Fibroblast of the aortic adventitia (primary cell): Measurements from ENCODE around the gene AMH. TPM values are rescaled to one million over a fixed set of nuclear protein-coding genes. Genes with fewer than 3 reads are reported as not detected.
A peak's percentile ranks its signal among the peaks of the same experiment; 100 is the strongest.
"Not testable (repeated sequence)": the region's sequence is repeated elsewhere in the genome, so short reads cannot be mapped to it uniquely, and the experiment has no call there.

Source experiments
- DNase-seq: peaks from one replicate; pipeline ENCODE4 v3.0.0-alpha.2; 2010; ENCODE audit warnings: low read depth
- H3K4me3 ChIP-seq: 2 replicates; pipeline ENCODE4 v1.5.1; 2011; ENCODE audit warnings: low read depth, mild to moderate bottlenecking, control low read depth, low read length, moderate library complexity
- total RNA-seq: library from RNA; depleted of rRNA; stranded (reverse); fragments of >200 nt; gene quantifications from 2 replicates; pipeline ENCODE4 v1.2.3, GENCODE V29; 2012; ENCODE audit warnings: low replicate concordance
- TF ChIP-seq, protein P1 (sequence below): IDR thresholded peaks from 2 replicates; pipeline ENCODE4 v1.5.1; 2011; ENCODE audit warnings: mild to moderate bottlenecking, low read length, control low read depth, inconsistent platforms; ENCODE audit not compliant: insufficient read depth

The AMH gene
- total RNA-seq, 1 donor, result 0.81 TPM

DNA sequence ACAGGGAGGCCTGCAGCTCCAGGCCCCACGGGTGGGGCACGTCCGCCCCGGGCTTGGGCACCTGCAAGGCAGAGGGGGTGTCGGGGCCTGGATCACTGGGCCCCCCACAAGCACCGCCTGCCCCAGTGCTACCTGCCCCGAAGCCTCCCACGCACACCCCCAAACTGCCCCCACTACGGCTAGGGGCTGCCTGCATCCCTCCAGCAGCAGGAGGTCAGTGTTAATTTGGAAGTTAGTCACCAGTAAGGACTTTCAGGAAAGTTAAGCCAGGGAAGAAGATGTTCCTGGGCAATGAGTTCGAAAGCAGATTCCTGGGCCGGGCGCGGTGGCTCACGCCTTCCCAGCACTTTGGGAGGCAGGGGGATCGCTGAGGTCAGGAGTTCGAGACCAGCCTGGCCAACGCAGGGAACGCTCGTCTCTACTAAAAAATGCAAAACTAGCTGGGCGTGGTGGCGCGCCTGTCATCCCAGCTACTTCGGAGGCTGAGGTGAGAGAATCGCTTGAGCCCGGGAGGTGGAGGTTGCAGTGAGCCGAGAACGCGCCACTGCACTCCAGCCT is 27.4 kb downstream of the AMH start:
- TF ChIP-seq, protein P1, sequence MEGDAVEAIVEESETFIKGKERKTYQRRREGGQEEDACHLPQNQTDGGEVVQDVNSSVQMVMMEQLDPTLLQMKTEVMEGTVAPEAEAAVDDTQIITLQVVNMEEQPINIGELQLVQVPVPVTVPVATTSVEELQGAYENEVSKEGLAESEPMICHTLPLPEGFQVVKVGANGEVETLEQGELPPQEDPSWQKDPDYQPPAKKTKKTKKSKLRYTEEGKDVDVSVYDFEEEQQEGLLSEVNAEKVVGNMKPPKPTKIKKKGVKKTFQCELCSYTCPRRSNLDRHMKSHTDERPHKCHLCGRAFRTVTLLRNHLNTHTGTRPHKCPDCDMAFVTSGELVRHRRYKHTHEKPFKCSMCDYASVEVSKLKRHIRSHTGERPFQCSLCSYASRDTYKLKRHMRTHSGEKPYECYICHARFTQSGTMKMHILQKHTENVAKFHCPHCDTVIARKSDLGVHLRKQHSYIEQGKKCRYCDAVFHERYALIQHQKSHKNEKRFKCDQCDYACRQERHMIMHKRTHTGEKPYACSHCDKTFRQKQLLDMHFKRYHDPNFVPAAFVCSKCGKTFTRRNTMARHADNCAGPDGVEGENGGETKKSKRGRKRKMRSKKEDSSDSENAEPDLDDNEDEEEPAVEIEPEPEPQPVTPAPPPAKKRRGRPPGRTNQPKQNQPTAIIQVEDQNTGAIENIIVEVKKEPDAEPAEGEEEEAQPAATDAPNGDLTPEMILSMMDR, result no peak
- DNase-seq, result no peak
- H3K4me3 ChIP-seq, result no peak overlapping the region

DNA sequence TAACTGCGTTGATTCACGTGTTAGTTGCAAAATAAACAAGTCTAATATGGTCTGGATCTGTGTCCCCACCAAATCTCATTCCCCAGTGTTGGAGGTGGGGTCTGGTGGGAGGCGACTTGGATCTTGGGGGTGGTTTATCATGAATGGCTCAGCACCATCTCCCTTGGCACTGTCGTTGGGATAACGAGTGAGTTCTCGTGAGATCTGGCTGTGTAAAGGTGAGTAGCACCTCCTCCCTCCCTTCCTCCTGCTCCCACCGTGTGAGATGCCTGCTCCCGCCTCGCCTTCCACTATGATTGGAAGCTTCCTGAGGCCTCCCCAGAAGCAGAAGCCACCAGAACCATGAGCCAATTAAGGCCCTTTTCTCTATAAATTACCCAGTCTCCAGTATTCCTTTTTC is 28.0 kb downstream of the AMH start:
- TF ChIP-seq, protein P1, result no peak
- H3K4me3 ChIP-seq, result no peak overlapping the region
- no peak for DNase-seq

DNA sequence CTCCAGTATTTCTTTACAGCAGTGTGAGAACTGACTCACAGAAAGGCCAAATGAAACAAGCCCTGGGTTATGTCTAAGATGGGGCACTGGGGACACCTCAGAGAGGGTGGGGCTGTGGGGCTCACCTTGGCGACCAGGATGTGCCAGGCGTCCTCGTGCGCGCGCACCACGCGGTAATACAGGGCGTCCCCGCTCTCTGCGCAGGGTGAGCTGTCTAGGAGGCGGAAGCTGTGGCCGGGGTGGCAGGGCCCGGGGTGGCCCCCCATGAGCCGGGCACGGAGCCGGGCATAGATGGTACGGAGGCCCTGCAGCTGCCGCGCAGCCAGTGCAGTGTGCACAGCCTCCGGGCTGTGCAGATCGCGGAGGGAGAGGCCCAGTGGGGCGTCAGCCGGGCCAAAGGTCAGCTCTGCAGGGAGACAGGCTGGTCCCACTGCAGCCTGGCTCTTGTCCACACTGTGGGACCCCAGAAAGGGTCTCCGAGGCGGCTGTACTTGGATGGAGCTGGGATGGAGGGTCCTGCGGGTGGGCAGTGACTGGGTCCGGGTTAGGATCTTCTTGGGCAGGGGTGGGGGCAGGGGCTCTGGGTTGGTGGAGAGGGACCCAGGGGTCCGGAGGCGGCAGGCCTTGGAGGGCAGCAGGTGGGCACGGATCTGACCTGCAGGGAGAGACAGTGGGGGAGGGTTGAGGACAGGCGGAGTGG is 29.5 kb downstream of the AMH start:
- no peak overlapping the region for H3K4me3 ChIP-seq
- TF ChIP-seq, protein P1, result no peak
- no peak for DNase-seq

DNA sequence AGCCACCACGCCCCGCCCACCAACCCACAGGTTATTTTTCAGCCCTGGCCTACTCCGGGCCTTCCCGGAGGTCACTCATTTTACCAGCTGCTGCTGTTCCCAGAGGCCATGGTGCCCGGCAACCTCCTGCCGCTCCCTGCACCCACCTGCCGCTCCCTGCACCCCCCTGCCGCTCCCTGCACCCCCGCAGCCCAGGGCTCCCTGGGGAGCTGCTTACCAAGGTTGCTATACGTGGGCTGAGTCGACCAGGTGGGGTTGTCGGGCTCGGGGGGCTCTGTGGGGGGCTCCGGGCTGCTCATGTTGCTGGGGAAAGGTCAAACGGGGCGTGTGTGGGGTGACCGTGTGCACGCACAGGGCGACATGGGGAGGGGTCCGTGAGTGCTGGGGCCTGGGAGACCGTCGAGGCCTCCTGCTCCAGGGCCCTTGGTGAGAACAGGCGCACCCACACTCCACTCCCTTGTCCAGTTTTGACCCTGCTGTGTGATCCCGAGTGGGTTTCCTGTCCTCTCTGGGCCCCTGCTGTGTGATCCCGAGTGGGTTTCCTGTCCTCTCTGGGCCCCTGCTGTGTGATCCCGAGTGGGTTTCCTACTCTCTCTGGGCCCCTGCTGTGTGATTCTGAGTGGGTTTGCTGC is 31.6 kb downstream of the AMH start:
- TF ChIP-seq, protein P1, result no peak
- no peak for DNase-seq
- H3K4me3 ChIP-seq, result no peak overlapping the region

DNA sequence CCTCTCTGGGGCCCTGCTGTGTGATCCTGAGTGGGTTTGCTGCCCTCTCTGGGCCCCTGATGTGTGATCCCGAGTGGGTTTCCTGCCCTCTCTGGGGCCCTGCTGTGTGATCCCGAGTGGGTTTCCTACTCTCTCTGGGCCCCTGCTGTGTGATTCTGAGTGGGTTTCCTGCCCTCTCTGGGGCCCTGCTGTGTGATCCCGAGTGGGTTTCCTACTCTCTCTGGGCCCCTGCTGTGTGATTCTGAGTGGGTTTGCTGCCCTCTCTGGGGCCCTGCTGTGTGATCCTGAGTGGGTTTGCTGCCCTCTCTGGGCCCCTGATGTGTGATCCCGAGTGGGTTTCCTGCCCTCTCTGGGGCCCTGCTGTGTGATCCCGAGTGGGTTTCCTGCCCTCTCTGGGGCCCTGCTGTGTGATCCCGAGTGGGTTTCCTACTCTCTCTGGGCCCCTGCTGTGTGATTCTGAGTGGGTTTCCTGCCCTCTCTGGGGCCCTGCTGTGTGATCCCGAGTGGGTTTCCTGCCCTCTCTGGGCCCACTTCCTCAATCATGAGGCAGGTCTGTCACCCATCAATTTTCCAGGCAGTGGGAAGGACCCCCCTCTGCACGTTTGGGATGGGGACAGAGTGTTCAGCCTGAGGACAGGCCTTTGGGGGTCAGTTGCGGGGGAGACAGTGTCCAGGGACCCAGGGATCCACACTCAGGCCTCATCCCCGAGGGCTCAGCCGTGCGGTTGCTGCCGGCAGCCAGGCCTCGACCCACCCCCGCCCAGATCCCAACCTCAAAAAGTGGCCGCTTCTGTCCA is 32.3 kb downstream of the AMH start:
- H3K4me3 ChIP-seq, DNase-seq: not testable (repeated sequence)

DNA sequence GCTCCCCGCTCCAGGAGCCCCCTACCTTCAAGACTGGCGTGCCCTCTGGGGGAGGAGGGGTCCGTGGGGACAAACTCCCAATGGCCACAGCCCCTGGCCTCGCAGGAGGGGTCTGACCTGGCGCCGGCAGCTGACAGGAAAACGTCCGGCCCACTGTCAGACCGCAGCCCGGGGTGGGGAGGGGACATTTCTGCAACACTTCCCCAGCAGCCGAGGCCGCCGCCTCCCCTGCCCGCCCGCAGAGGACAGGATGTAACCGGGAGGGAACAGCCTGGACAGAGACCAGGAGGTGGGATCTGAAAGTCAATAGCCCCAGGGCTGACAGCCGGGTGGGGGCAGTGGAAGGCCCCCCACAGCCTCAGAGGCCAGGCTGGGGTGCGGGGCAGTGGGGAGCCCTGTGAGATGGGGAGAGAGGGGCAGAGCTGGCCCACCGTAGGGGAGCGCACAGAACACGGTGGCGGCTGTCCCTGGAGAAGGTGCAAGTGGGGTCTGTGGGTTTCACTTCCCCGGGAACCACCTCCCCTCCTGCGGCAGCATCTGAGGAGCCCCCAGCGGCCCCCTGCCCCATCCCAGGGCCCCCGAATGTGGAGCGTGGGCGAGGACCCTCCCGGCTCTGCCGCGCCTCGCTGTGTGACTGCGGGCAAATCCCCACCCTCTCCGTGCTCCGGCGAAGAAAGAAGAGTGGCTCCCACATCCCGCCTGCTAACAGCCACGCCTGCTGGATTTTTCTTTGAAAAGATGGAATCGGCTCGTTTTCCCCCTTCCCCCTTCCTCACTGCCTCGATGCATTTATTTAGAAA is 33.1 kb downstream of the AMH start, which contains the start of gene PEAK3:
PEAK3 (minus strand) TSS at position 114 of the 800 bp plus-strand sequence. CDS start 1,244 bp downstream, outside the sequence.
- TF ChIP-seq, protein P1, result no peak

More for the DNA sequence above, 33.1 kb downstream of the AMH start, which contains the start of gene PEAK3:
- DNase-seq, result no peak
- H3K4me3 ChIP-seq, result peak within 1 kb of the TSS; percentile 17
